Endothelial cell of umbilical vein (primary cell): ENCODE results near the gene AGBL4. TPM values are rescaled to one million over a fixed set of nuclear protein-coding genes. Genes with fewer than 3 reads are reported as not detected.

Experiments used
- BruUV-seq: library from RNA; stranded (reverse); fragments of 400-500 nt; replicated peaks from 2 replicates; lab custom pipeline; 2021; lab: Mats Ljungman, UMichigan
- CTCF ChIA-PET: fragments of 300-600, 350-600 bp; sonication (Branson Sonifier 250); formaldehyde crosslinking; loops from one replicate; lab custom pipeline; 2021; ENCODE audit warnings: antibody characterized with exemption, inconsistent platforms; lab: Charles Lee
- POLR2A ChIA-PET: fragments of 300-600, 350-600 bp; sonication (Branson Sonifier 250); formaldehyde crosslinking; loops from one replicate; lab custom pipeline; 2021; ENCODE audit warnings: antibody characterized with exemption, inconsistent platforms; lab: Charles Lee
- DNase-seq: peaks from one replicate; pipeline ENCODE4 v3.0.0-alpha.2; 2011; ENCODE audit warnings: low read depth, low spot score
- FAIRE-seq: peaks from 2 replicates; lab custom pipeline; 2011; peaks lifted over from hg19 to GRCh38; lab: Jason Lieb, UNC
- H2AFZ ChIP-seq: 2 replicates; pipeline ENCODE4 v1.6.0; 2012; ENCODE audit warnings: low read depth, low read length, control low read depth, inconsistent platforms
- H3K27ac ChIP-seq: 2 replicates; pipeline ENCODE4 v1.5.1; 2011; ENCODE audit warnings: low read depth, mild to moderate bottlenecking, control low read depth, low read length, moderate library complexity; ENCODE audit not compliant: insufficient read depth
- H3K27me3 ChIP-seq, 2 experiments: 2 replicates each; pipeline versions ENCODE4 v1.6.0 to v1.6.1; 2011; ENCODE audit warnings: low read length in 2 of 2, mixed read lengths in 1 of 2; ENCODE audit not compliant: control insufficient read depth in 2 of 2, insufficient read depth in 2 of 2
- H3K36me3 ChIP-seq, 2 experiments: 2 replicates in 1 of 2; 3 replicates in 1 of 2; pipeline ENCODE4 v1.5.1; 2011; ENCODE audit warnings: low read length in 2 of 2, mild to moderate bottlenecking in 1 of 2, moderate library complexity in 1 of 2; ENCODE audit not compliant: control insufficient read depth in 2 of 2, insufficient read depth in 2 of 2; ENCODE audit errors: extremely low read depth in 1 of 2
- H3K4me1 ChIP-seq: 3 replicates; pipeline ENCODE4 v1.5.1; 2011; ENCODE audit warnings: mild to moderate bottlenecking, low read length; ENCODE audit not compliant: control insufficient read depth, insufficient read depth; ENCODE audit errors: extremely low read depth
- H3K4me2 ChIP-seq: 2 replicates; pipeline ENCODE4 v1.6.1; 2011; ENCODE audit warnings: low read length, control low read depth, mixed read lengths; ENCODE audit not compliant: insufficient read depth
- H3K4me3 ChIP-seq, 3 experiments: fragments of 200-600 bp in 1 of 3; sonication (generic), shearing (Covaris generic) in 1 of 3; replicated peaks in 1 of 3; 2 replicates each; pipeline ENCODE4 v1.5.1; 2011 to 2016; ENCODE audit warnings: control low read depth in 3 of 3, low read length in 3 of 3, mild to moderate bottlenecking in 2 of 3, inconsistent platforms in 1 of 3, low read depth in 1 of 3, moderate library complexity in 1 of 3; ENCODE audit not compliant: insufficient read depth in 1 of 3
- H3K79me2 ChIP-seq: 2 replicates; pipeline ENCODE4 v1.6.0; 2012; ENCODE audit warnings: low read length, inconsistent platforms; ENCODE audit not compliant: control insufficient read depth, insufficient read depth
- H3K9ac ChIP-seq: replicated peaks from 2 replicates; pipeline ENCODE3; 2011; ENCODE audit warnings: low read length, control low read depth; ENCODE audit not compliant: insufficient read depth; ENCODE audit errors: extremely low read depth
- H3K9me1 ChIP-seq: replicated peaks from 3 replicates; pipeline ENCODE4 v1.6.0; 2011; ENCODE audit warnings: mild to moderate bottlenecking, low read length; ENCODE audit not compliant: control insufficient read depth, insufficient read depth; ENCODE audit errors: extremely low read depth
- H3K9me3 ChIP-seq: replicated peaks from 2 replicates; pipeline ENCODE4 v1.5.1; 2012; ENCODE audit warnings: low read length, inconsistent platforms; ENCODE audit not compliant: control insufficient read depth, insufficient read depth
- H4K20me1 ChIP-seq: replicated peaks from 2 replicates; pipeline ENCODE3; 2011; ENCODE audit warnings: mild to moderate bottlenecking, low read length; ENCODE audit not compliant: control insufficient read depth, insufficient read depth; ENCODE audit errors: extremely low read depth
- CTCF ChIP-seq, 2 donors: IDR thresholded peaks; 1 replicate in 1 of 2; 2 replicates in 1 of 2; pipeline ENCODE4 v1.5.1; 2011; ENCODE audit warnings: low read length in 2 of 2, mild to moderate bottlenecking in 2 of 2, moderate library complexity in 2 of 2, control low read depth in 1 of 2, inconsistent platforms in 1 of 2, low read depth in 1 of 2; ENCODE audit not compliant: insufficient read depth in 1 of 2; ENCODE audit errors: extremely low read depth in 1 of 2
- EZH2 ChIP-seq: IDR thresholded peaks from 2 replicates; pipeline ENCODE4 v1.6.1; 2012; ENCODE audit warnings: borderline replicate concordance, low read depth, mild to moderate bottlenecking, moderate library complexity, low read length, inconsistent platforms; ENCODE audit not compliant: severe bottlenecking
- FOS ChIP-seq: IDR thresholded peaks from 2 replicates; pipeline ENCODE4 v1.6.1; 2011; ENCODE audit warnings: mild to moderate bottlenecking, low read length, moderate library complexity, borderline replicate concordance; ENCODE audit not compliant: insufficient read depth
- GATA2 ChIP-seq: IDR thresholded peaks from 2 replicates; pipeline ENCODE4 v1.7.0; 2011; ENCODE audit warnings: low read depth, mild to moderate bottlenecking, moderate library complexity, mixed read lengths, low read length; ENCODE audit not compliant: insufficient read length, insufficient read depth
- JUN ChIP-seq: IDR thresholded peaks from 2 replicates; pipeline ENCODE4 v1.6.1; 2011; ENCODE audit warnings: borderline replicate concordance, low read depth; ENCODE audit not compliant: insufficient read length, insufficient read depth
- MAX ChIP-seq: IDR thresholded peaks from 2 replicates; pipeline ENCODE4 v1.6.1; 2011; ENCODE audit not compliant: insufficient read depth, insufficient read length
- MYC ChIP-seq: IDR thresholded peaks from one replicate; pipeline ENCODE4 v1.6.1; 2011; ENCODE audit warnings: mild to moderate bottlenecking, low read depth, low read length
- POLR2A ChIP-seq: IDR thresholded peaks from 2 replicates; pipeline ENCODE4 v1.6.1; 2012; ENCODE audit warnings: low read depth, mild to moderate bottlenecking, control low read depth, low read length
- POLR2AphosphoS5 ChIP-seq: IDR thresholded peaks from 2 replicates; pipeline ENCODE4 v1.6.1; 2012; ENCODE audit warnings: low read depth, mild to moderate bottlenecking, control low read depth, low read length, moderate library complexity; ENCODE audit not compliant: insufficient read depth
- dilution Hi-C: fragments of 300-500 bp; cut with MboI; formaldehyde crosslinking; loops from one replicate; pipeline ENCODE4 v1.15.0; 2019; ENCODE audit warnings: low sequenced_read_pairs; ENCODE audit not compliant: extremely low pct_ligation_motif_present
- intact Hi-C: fragments of 100-400 bp; cut with micrococcal nuclease; formaldehyde crosslinking; loops from one replicate; pipeline ENCODE4 v1.10.0; 2022
- polyA plus RNA-seq, 4 experiments: library from polyadenylated mRNA; depleted of rRNA in 3 of 4; stranded (reverse) in 3 of 4; unstranded in 1 of 4; fragments of >200 nt; gene quantifications; 2 replicates each; pipeline versions ENCODE4 v1.2.1 to v1.2.3, GENCODE V29; 2011 to 2012; ENCODE audit warnings: missing spikeins in 1 of 4
- total RNA-seq: library from RNA; stranded (reverse); gene quantifications from 2 replicates; pipeline ENCODE4 v1.2.3, GENCODE V29; 2021

AGBL4 gene
- total and polyA plus RNA-seq, 2 donors (not counting 3 experiments of a cell fraction or from before 2014, with no cell fraction given) = not detected

GRCh38 chr1:48746906-48747305, 1276.8 kb downstream of the AGBL4 start:
- FAIRE-seq (no peak), DNase-seq (no peak)
- H3K4me2 ChIP-seq = no peak overlapping the region
- no peaks in the 10 kb centered on the region for H3K4me1 ChIP-seq
- TF ChIP-seq POLR2A = no peak
- TF ChIP-seq MYC = no peak
- H3K79me2 ChIP-seq = no peaks in the 10 kb centered on the region
- H3K9ac ChIP-seq = no peak overlapping the region
- H2AFZ ChIP-seq = no peak overlapping the region
- H3K27me3 ChIP-seq = no peaks in the 10 kb centered on the region
- H3K4me3 ChIP-seq = no peak overlapping the region
- intact Hi-C loops (no loop called here), dilution Hi-C loops (no loop called here)
- H3K36me3 ChIP-seq = no peaks in the 10 kb centered on the region
- POLR2A ChIA-PET = no interaction called here
- no peak overlapping the region for H3K27ac ChIP-seq
- BruUV-seq = no TSS peak
- no peaks in the 10 kb centered on the region for H3K9me1 ChIP-seq
- no peaks in the 10 kb centered on the region for H3K9me3 ChIP-seq
- CTCF ChIA-PET = no interaction called here
- no peaks in the 10 kb centered on the region for H4K20me1 ChIP-seq

- FAIRE-seq = no peak
- Histone ChIP-seq H3K27me3 (no peaks in the 10 kb centered on the region), H3K27ac (no peak overlapping the region), H3K79me2 (no peaks in the 10 kb centered on the region), H4K20me1 (no peaks in the 10 kb centered on the region), H3K4me2 (no peak overlapping the region), H3K9me1 (no peaks in the 10 kb centered on the region), H3K4me1 (no peaks in the 10 kb centered on the region), H3K36me3 (no peaks in the 10 kb centered on the region), H3K4me3 (no peak overlapping the region), H3K9ac (no peak overlapping the region), H3K9me3 (no peaks in the 10 kb centered on the region), H2AFZ (no peak overlapping the region)
- ChIA-PET CTCF (interaction anchor here (1.0 kb wide), 1 partner anchor 67 kb away, joined by 3 read pairs; no protein-coding TSS in a partner anchor), POLR2A (no interaction called here)
- no peak for DNase-seq
- intact Hi-C loops = no loop called here
- BruUV-seq = no TSS peak
- dilution Hi-C loops = no loop called here
- TF ChIP-seq EZH2 (no peak), POLR2A (no peak), JUN (no peak), CTCF (IDR thresholded peaks at IDR 0.05; ENCODE audit: extremely low read depth in 1 of 2, insufficient read depth in 1 of 2, low read depth in 1 of 2, low read length in 2 of 2) (no peak), POLR2AphosphoS5 (no peak), MAX (no peak), FOS (no peak), GATA2 (no peak), MYC (no peak)
Observed at GRCh38 chr1:48744032-48744431, 1279.7 kb downstream of the AGBL4 start.
